C4-2B (cell line): Measurements from ENCODE around the gene ADGRV1.
"Not testable (repeated sequence)": the region's sequence is repeated elsewhere in the genome, so short reads cannot be mapped to it uniquely, and the experiment has no call there.

Source experiments
- ZFX ChIP-seq: fragments of 450-650 bp; IDR thresholded peaks from 2 replicates; pipeline ENCODE4 v1.6.1; 2017
- TF ChIP-seq, protein P1 (sequence below): fragments of 450-650 bp; conservative IDR thresholded peaks from 2 replicates; pipeline ENCODE4 v1.5.1; 2017; ENCODE audit warnings: mild to moderate bottlenecking

DNA sequence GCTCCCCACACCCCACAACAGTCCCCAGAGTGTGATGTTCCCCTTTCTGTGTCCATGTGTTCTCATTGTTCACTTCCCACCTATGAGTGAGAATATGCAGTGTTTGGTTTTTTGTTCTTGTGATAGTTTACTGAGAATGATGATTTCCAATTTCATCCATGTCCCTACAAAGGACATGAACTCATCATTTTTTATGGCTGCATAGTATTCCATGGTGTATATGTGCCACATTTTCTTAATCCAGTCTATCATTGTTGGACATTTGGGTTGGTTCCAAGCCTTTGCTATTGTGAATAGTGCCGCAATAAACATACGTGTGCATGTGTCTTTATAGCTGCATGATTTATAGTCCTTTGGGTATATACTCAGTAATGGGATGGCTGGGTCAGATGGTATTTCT, 127.8 kb downstream of the ADGRV1 start:
- TF ChIP-seq, protein P1, sequence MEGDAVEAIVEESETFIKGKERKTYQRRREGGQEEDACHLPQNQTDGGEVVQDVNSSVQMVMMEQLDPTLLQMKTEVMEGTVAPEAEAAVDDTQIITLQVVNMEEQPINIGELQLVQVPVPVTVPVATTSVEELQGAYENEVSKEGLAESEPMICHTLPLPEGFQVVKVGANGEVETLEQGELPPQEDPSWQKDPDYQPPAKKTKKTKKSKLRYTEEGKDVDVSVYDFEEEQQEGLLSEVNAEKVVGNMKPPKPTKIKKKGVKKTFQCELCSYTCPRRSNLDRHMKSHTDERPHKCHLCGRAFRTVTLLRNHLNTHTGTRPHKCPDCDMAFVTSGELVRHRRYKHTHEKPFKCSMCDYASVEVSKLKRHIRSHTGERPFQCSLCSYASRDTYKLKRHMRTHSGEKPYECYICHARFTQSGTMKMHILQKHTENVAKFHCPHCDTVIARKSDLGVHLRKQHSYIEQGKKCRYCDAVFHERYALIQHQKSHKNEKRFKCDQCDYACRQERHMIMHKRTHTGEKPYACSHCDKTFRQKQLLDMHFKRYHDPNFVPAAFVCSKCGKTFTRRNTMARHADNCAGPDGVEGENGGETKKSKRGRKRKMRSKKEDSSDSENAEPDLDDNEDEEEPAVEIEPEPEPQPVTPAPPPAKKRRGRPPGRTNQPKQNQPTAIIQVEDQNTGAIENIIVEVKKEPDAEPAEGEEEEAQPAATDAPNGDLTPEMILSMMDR, result not testable (repeated sequence)
- not testable (repeated sequence) for TF ChIP-seq ZFX
